Muscle of back (tissue), 11 donors: ENCODE measurements around the gene KATNB1. TPM values are rescaled to one million over a fixed set of nuclear protein-coding genes. Genes with fewer than 3 reads are reported as not detected.
A peak's percentile ranks its signal among the peaks of the same experiment; 100 is the strongest.

Experiments
- DNase-seq, 3 donors: peaks; one replicate each; pipeline versions ENCODE4 v3.0.0 to v3.0.0-alpha.2; 2013
- polyA plus RNA-seq, 10 donors: library from polyadenylated mRNA; unstranded; fragments of 120-200 nt; gene quantifications; one replicate each; pipeline ENCODE4 v1.2.1, GENCODE V29; 2013; ENCODE audit not compliant: insufficient read length in 10 of 10

Gene KATNB1
- polyA plus RNA-seq, 10 donors = 22.5 to 46.2 (median 36.3) TPM

DNA sequence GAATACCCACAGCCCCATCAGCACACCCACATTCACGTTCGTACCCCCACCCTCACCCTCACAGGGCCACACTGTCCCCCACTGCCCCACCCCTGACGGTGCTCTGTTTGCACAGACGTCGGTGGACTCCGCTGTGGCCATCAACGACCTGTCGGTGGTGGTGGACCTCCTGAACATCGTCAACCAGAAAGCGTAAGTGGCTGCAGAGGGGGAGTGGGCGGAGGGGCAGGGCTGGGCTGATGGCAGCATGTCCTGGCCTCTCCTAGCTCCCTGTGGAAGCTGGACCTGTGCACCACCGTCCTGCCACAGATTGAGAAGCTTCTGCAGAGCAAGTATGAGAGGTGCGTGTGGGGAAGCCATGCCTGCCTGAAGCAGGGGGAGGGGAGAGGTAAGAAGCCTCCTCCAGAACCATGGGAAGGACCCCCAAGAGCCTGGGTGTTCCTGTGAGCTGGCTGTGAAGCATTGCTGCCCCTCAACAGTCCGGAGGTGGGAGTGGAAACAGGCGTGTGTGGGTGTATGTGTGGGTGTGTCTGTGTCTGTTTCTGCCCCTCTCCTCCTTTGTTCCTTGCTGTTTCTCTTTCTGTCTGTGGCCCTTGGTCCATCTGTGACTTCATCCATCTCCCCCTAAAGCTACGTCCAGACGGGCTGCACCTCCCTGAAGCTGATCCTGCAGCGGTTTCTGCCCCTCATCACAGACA, 20.3 kb downstream of the KATNB1 start:
- DNase-seq = no peak

DNA sequence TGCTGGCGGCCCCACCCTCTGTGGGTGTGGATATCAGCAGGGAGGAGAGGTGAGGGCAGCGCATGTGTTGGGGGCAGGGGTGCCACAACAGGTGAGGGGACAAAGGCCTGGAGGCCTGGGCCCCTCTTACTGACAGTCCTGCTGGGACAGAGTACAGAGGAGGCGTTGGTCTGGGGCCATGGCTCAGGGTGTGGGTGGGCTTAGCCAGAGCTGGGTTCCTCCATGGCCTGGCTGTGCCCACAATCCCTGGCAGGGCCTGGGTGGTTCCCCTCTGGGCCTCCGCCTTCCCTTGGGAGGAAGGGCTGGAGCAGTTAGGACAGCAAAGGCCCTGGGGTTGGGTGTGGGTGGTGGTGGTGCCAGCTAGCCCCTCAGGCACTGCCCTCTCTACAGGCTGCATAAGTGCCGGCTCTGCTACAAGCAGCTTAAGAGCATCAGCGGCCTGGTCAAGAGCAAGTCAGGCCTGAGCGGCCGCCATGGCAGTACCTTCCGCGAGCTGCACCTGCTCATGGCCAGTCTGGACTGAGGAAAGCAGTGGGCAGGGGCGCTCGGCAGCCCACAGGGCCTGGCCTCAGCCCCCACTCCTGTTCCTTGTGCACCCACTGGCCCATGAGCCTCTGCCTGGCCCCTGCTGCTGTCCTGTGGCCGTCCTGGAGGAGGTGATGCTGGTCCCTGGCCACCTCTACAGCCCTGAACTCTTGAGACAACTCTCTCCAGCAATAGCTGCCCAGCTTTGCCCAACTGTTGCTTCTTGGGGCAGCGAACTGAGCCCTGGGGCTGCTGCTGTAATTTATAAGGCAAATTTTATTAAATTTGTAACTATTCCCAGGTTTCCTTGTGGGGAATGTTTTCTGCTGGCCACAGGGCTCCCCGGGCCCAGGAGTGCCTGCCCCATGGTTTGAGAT, 21.1 kb downstream of the KATNB1 start:
- no peak for DNase-seq

GRCh38 chr16:57757326-57757786, 21.8 kb downstream of the KATNB1 start:
- DNase-seq = peak; percentile 53 to 81 (median 80)

DNA sequence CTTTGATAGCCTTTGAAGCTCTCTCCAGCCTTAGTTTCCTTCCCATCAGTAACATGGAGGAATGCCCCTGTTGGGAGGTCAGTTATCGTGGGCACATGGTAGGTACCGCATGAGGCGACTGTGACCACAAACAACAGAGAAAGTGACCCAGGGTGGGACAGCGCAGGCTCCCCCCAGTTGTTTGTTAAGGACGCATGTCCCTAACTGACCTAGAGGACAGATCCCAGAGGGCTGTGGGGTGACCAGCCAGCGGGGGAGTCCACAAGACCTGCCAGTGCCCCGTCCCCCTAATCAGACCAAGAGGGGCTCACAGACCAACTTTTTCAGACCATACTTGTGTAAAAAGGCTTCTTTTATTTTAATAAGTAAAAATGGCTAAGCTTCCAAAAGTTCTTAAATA, 22.3 kb downstream of the KATNB1 start:
- no peak for DNase-seq

DNA sequence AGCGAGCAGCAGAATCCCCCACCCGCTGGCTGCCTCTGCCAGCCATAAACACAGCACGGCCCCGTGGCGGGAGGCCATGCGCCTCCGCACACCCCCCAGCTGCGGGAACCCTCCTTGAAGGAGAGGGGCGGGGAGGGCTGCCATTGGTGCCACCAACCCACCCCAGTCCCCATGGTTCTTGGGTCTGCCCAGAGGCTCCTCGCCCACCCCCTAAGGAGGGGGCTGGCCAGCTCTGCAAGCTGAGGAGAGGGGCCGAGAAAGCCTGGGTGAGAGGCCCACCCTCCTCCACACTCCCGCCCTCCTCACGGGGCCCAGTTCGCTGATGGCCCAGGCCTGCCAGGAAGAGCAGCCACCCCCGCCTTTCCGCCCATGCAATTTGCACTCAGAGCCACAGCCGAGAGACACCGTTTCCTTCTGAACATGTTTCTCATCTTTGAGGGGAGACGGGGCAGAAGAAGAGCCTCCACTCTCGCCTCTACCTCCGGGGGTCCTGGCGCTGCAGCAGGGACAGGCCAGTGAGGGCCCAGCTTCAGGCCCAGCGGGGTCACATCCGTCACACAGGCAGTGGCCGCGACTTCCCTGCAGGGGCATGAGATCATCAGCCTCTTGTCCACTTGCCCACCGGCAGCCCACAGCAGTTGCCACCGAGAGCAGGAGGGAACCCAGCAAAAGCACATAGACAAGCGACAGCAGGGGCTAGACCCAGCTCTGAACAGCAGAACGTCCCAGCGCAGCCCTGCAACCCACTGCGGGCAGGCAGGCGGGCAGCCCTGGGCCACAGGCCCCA, 23.0 kb downstream of the KATNB1 start:
- DNase-seq = no peak

GRCh38 chr16:57759131-57759530, 23.6 kb downstream of the KATNB1 start:
- no peak for DNase-seq

DNA sequence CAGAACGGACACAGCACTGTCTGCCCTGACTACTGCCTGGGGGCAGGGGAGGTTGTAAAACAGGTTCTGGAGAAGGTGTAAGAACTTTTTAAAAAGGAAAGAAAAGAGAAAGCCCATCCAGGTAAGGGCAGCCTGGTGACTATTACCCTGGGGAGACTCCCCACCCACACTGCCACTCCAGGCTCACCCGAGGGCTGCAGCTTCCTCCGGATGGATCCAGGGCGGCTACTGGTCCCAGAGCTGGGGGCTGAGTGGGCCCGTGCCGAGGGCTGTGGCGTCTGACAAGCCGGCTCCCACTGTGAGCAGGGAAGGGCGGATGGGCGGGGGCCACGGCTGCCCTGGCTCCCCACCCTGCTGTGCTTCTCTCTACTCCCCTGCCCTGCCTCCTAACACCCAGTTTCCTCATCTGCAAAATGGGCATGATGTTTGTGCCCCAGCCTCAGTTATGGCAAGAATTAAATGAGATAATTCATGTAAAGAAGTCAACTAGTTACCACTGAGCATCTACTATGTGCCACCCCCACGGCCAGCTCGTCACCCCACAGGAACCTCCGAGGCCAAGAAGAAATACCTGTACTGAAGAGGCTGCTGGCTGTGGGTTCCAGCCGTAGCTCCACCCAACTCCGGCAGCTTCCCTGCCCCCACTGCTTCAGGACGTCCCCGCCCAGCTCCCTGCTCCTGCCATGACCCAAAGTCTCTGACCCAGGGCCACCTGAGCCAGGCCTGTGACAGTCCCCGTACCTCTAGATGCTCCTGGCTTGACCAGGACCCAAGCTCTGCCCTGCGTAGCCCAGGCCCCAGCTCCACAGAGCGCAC, 24.2 kb downstream of the KATNB1 start:
- DNase-seq = no peak

DNA sequence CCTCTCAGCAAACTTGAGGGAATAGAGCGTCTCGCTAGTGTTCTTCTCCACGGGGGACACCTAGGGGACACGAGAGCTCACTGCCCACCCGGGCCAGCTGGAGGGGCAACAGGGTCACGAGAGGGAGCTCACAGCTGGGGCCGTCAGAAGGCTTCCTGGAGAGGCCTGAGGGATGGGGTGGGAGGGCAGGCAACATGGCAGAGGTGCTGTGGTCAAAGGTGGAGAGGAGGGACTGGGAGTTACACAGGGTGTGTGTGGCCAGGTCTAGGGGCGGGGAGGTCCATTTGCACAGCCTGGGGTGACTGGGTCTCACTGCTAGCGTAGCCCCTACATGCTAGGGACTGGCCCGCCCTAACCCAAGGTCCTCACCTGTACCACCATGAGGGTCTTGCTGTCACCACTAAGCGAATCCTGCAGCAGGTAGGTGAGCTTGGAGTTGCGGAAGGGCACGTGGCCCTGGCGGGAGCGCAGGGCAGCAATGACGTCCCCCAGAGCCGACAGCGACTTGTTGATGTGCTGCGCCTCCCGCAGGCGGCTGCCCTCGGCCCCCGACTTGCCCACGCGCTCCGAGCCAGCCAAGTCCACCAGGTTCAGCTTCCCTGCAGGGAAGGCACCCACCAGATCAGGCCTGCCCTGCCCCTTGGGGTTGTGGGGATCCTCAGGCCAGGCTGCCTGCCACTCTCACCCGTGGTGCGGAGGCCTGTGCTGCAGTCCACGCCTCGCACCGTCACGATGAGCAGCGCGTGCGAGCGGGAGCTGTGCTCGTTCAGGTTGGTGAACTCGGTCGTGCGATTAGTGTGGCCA, 25.0 kb downstream of the KATNB1 start:
- no peak for DNase-seq

DNA sequence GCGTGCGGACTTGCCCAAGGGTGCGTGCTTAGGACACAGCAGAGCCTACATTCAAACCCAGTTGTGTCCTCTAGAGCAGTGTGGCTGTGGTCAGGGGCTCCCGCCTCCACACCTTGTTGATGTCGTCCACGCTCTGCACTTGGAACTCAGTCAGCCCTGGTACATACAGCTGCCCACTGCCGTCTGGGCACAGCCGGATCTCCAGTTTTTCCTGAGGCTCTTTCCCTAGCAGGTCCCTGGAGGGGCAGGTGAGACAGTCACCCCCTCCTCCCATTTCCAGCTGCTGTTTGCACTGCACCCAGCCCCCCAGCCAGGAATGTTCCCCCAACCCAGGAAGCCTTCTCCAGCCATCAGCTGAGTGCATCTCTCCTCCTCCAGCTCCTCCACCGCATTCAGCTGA, 25.7 kb downstream of the KATNB1 start:
- DNase-seq = no peak

GRCh38 chr16:57761957-57762356, 26.4 kb downstream of the KATNB1 start:
- DNase-seq = no peak

DNA sequence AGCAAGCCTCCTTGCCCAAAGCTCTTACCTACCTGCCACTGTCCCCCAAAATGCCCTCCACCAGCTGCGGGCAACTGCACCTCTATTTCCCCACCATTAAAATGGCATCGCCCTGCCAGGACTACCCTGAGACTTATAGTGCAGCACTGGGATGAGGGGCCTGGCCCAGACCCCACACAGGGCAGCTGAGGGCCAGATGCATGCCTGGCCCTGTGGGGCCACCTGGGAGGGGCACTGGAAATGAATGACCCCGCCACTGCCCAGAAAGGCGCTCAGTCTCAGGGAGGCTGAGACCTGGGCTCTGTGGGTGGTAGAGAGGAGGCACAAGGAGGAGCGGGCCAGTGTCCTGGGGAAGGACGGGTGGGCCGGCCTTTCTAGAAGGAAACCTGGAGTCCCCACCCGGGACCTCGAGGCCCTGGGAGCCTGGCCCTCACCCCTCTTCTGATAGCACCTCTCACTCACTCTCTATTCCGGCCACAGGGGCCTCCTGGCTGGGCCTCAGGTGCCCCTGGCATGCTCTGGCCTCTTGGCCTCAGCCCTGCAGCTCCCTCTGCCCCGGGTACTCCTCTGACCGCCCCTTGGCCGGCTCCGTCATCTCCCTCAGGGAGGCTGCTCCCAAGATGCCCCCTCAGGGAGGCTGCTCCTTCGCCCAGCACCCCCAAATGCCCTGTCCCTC, 26.9 kb downstream of the KATNB1 start:
- DNase-seq = no peak

- DNase-seq = no peak
Measured at GRCh38 chr16:57763285-57764005, 27.9 kb downstream of the KATNB1 start.

DNA sequence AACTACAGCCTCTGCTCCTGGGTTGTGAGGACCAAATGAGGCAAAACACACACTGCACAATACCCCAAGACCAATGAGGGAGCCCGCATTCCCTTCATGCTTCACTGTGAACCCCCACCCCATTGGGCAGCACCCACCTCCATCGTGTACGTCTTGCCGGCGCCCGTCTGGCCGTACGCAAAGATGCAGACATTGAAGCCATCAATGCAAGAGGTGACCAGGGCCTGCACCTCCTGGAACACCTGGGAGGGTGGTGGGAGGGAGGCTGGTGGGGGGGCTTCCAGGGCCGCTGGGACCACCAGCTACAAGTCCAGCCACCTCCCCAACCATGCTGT, 28.4 kb downstream of the KATNB1 start:
- no peak for DNase-seq

DNA sequence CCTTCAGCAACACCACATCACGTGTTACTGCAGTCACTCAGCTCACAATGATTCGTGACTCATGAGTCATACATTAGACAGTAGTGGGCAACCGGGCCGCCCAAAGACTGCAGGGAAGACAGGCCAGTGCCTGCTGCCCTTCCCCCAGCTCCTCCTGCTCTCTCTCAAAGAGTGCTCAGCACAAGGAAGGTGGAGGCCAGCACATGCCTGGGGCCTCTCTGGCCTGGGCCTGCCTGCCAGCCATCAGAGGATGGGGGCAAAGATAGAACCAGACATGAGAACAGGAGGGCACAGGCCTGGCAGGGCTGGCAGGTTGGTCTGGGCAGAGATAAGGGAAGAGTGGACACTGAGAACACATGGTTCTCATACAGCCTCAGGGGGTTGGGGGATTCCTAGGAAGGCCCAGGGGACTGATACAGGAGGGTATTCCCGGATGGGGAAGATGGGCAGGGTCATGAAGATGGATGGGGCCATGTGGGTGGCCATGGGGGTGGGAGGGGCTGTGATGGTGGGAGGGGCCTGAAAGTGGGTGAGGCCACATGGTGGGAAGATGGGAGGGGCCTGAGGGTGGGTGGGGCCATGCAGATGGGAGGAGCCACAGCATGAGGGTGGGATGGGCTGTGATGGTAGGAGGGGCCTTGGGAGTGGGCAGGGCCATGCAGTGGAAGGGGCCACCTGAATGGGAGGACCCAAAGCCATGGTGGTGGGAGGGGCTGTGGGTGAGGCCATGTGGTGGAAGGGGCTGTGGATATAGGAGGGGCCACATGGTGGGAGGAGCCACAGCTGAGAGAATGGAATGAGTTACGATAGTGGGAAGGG, 29.0 kb downstream of the KATNB1 start:
- peak in 1 of 3 donors; percentile 65 for DNase-seq

DNA sequence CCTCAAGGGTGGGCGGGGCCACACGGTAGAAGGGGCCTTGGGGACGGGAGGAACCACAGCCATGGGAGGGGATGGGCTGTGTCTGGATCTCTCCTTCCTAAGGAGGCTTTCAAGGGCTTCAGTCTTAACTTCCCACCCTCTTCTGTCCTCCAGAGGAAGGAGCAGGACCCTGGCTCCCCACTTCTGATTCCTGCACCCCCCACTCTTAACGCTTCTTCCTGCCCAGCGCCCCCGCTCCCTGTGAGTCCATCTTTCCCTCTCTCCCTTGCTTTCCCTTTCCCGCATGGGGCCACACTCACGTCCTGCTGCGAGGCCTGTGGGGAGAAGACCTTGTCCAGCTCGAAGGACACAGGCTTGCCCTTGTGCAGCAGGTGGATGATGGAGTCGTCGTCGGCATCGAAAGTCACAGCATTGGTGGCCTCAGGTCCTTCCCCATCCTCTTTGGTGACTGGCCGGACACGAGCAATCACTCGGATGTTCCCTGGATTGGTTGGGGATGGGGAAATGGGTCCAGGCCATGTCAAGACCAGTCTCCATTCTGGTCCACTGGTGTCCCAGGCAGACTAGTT, 29.7 kb downstream of the KATNB1 start:
- DNase-seq = no peak

DNA sequence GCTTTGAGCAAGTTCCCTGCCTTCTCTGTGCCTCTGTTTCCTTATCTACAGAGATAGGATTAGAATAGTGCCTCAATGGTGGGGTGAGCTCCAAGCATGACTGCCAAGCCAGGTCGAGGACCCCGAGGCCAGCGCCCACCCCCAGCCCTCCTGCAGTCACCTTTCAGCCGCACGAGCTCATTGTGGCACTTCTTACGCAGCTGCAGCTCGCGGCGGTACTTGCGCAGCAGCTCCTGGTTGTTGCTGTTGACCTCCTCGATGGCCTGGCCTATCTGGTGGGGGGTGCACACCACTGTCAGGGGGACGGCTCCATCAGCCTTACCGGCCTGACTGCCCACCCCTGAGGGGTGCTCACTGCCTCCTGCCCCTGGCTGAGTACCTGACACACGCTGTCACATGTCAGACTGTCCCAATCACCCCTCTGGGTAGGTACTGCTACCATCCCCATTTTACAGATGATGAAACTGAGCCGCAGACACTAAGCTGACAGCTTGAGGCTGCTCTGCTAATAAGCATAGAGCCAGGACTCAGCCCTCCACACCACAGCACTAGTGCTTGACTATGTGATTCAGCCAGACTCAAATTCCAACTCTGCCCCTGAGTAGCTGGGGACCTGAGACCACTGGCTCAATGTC, 31.3 kb downstream of the KATNB1 start:
- DNase-seq = no peak

DNA sequence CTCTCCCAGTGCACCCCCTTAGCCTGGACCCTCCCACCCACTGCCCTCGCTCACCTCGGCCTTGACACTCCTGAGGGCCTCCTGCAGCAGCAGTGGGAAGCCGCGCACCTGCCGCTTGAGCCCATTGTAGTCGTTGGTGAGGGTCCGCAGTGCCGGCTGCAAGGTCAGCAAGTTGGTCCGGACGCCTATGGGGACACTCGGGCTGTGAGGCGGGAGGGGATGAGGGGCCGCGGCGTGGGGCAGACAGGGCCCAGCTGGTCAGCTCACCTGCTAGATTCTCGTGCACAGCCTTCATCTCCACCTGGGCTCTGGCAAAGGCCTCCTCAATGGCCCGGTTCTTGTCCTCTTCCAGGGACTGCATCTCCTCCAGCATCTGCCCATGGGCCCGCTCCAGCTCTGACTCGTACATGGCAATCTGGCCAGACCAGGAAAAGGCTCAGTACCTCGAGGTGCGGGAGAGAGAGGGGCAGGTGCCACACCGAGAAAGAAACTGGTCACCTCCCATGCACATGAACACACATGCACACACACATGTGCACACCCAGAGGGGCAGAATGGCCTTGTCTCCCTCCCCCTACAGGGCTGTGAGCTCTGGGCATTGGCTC, 34.1 kb downstream of the KATNB1 start:
- DNase-seq = no peak
